GM19328 (cell line): ENCODE data around the gene MEFV.
"Not testable (repeated sequence)": the region's sequence is repeated elsewhere in the genome, so short reads cannot be mapped to it uniquely, and the experiment has no call there.

Experiments
- ATAC-seq: cut with Tn5 transposase; IDR thresholded peaks from one replicate; pipeline ENCODE4 v1.9.1; 2021; ENCODE audit warnings: mild to moderate bottlenecking, moderate library complexity; ENCODE audit not compliant: unreplicated experiment

Gene MEFV

DNA sequence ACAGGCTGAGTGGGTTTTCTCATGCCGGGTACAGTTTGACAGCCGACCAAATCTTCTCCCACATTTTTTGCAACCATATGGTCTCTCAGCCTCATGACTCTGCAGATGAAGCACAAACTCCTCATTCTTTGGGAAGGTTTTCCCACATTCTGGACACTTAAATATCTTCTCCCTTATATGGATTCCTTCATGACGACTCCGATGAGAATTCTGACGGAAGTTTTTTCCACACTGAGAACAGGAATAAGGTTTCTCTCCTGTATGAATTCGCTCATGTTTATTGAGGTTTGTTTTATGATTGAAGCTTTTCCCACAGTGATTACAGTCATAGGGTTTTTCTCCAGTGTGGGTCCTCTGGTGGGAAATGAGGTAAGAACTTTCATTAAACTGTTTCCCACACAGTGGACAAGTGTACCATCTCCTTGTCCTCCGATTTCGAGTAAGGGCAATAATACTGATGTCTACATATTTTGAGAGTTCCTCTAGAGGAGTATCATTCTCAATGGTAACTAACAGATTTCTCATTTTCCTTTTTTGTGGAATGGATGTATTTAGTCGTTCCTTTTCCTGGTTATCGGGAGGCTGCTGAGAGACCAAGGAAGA lies 32.4 kb downstream of the MEFV start:
- ATAC-seq: no peak

DNA sequence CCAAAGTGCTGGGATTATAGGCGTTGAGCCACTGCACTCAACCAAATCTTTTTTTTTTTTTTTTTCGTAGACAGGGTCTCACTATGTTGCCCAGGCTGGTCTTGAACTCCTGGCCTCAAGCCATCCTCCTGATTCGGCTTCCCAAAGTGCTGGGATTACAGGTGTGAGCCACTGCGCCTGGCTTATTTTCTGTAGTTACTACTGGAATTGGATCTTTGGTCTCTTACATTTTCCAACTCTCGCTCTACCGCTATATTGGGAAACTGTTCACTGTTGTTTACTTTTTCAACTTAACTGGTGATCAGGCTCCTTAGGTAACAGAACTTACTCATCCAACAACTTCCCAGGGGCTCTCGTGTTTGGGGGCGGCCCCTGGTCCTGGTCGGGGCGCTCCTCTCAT lies 35.6 kb downstream of the MEFV start:
- ATAC-seq: no peak

DNA sequence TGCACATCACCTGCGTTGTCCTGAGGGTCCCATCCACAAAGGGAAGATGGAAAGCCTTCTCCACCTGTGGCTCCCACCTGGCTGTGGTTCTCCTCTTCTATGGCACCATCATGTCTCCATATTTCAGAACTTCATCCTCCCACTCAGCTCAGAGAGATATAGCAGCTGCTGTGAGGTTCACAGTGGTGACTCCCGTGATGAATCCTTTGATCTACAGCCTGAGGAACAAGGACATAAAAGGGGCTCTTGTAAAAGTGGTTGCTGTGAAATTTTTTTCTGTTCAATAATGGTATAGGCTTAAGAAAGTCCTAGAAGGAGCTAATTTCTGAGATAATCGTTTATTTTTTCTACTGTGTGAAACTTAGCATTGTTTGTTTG lies 40.2 kb downstream of the MEFV start:
- ATAC-seq: no peak

- ATAC-seq: no peak
Observed at GRCh38 chr16:3215601-3216262, 40.7 kb downstream of the MEFV start.

DNA sequence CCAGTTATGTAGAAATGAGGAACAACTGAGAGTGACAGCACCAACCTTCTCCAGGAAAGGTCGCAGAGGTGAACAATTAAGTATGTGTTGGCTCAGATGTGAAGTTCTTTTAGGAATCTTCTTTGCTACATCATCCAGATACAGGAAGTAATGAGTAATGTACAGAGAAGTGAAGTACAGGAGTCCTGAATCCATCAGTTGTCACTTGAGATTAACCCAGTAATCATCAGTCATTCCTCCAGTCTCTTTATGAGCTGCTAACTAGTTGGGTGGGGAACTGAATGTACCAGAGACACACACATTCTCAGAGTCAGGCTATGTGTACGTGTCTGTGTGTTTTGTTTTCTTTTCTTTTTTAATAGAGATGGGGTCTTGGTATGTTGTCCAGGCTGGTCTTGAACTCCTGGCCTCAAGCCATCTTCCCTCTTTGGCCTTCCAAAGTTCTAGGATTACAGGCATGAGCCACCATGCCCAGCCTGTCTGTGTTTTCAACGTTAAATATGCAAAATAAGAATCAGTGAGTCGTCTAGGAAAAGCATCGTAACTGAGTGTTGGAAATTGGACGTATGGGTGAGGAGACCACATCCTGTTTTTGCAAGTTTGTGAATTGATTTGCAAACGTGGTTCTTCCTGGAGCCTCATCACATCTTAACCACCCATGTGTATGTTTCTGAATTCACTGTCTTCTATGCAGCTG lies 41.4 kb downstream of the MEFV start:
- ATAC-seq: no peak

DNA sequence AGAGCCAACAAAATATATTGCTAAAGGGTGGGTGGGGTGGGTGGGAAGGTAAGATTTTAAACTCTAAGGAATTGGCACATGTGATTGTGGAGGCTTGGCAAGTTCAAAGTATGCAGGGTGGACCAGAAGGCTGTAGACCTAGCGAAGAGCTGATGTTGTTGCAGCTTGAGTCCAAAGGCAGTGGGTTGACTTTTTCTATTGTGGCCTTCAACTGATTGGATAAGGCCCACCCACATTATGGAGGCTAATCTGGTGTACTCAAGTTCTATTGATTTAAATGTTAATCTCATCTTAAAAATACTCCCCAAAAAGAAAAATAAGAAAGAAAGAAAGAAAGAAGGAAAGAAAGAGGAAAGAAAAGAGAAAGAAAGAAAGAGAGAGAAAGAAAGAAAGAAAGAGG lies 43.9 kb downstream of the MEFV start:
- no peak for ATAC-seq

GRCh38 chr16:3212006-3212405 lies 44.4 kb downstream of the MEFV start:
- ATAC-seq: no peak

DNA sequence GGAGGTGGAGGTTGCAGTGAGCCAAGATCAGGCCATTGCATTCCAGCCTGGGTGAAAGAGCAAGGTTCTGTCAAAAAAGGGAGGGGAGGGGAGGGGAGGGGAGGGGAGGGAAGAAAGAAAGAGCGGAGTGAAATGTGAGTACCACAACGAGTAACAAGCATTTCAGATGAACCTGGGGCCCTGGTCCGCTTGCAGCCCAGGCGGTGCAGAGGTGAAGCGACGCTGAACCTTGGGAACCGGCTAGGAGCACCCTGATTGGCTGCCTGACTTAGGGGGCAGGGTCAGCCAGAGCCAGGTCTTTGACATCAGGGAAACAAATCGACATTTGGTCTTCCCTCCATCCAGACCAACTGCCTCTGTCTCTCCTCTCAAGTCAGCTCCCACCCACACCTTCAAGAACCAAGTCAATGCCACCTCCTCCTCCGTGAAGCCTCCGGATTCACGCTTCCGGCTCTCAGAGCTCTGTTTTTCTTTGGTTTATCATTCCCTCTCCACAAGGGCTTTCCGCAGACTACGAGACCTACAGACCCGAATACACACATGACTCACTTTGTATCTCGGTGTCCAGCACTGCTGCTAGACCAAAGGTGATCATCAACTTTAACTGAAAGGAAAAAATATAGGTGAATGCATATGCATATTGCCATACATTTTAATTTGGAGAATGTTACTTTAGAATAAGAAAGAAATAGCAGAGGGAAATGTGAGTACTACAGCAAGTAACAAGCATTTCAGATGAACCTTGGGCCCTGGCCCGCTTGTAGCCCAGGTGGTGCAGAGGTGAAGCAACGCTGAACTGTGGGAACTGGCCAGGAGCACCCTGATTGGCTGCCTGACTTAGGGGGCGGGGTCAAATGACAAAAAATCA lies 49.1 kb downstream of the MEFV start:
- ATAC-seq: no peak

DNA sequence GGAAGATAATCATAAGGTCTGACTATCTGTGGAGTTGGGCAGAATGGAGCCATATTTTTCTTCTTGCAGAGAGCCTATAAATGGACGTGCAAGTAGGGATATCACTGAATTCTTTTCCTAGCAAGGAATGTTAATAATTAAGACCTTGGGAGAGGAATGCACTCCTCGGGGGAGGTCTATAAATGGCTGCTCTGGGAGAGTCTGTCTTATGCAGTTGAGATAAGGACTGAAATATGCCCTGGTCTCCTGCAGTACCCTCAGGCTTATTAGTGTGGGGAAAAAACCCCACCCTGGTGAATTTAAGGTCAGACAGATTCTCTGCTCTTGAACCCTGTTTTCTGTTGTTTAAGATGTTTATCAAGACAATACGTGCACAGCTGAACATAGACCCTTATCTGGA lies 50.5 kb downstream of the MEFV start:
- not testable (repeated sequence) for ATAC-seq

DNA sequence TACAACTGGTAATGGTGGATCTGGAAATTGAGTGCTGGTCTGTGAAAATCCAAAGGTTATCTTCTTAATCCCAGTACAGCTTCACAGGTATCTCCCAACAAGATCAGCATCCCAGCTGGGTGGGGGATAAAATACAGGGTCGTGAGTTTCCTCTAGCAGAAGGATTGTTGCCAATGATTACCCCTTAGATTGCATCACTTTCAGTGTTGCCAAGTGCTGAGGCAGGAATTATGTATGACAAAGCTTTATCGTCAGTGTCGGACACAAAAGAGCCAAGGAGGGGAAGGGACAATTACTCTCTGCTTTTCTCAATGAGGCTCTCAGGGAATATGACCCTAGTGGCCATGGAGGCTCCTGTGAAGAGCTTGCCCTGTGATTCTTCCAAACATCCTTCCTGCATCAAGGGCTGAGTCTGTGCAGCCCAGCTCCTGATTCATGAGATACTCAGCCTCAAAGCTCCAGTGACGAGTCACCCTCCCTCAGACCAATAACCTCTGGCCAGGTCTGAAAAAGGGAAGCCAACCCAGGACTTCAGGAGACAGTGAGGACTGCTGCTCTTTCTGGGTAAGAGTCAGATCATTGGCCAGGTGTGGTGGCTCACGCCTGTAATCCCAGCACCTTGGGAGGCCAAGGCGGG lies 53.4 kb downstream of the MEFV start:
- ATAC-seq: no peak

GRCh38 chr16:3198334-3199072 lies 57.9 kb downstream of the MEFV start:
- ATAC-seq: no peak

DNA sequence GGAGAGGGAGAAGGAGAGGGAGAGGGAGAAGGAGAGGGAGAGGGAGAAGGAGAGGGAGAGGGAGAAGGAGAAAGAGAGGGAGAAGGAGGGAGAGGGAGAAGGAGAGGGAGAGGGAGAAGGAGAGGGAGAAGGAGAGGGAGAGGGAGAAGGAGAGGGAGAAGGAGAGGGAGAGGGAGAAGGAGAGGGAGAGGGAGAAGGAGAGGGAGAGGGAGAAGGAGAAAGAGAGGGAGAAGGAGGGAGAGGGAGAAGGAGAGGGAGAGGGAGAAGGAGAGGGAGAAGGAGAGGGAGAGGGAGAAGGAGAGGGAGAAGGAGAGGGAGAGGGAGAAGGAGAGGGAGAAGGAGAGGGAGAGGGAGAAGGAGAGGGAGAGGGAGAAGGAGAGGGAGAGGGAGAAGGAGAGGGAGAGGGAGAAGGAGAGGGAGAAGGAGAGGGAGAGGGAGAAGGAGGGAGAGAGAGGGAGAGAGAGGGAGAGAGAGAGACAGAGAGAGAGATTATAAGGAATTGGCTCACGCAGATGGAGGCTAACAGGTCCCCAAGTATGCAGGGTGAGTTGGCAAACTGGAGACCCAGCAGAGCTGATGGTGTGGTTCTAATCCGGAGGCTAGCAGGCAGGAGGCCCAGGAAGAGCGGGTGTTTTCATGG lies 58.6 kb downstream of the MEFV start:
- not testable (repeated sequence) for ATAC-seq

- ATAC-seq: no peak
Observed at GRCh38 chr16:3195975-3196374, 60.5 kb downstream of the MEFV start.

DNA sequence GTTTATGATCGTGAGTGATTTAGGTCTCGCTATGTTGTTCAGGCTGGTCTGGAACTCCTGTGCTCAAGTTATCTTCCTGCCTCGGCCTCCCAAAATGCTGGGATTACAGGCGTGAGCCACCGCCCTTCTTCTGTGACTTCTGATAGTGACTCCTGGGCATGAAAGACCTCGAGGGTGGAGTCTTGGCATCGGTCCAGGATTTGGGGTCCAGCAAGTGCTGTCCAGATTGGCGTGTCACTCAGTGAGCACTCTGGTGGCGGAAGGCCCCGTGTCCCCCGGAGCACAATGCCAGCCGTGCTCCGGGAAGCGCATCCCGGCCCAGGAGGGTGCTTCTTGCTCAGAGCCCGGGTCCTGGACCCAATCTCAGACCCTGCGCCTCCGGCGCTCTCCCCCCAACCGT lies 61.6 kb downstream of the MEFV start:
- no peak for ATAC-seq

GRCh38 chr16:3193221-3194212 lies 62.9 kb downstream of the MEFV start:
- ATAC-seq: no peak

GRCh38 chr16:3192476-3193019 lies 63.9 kb downstream of the MEFV start:
- no peak for ATAC-seq
